PC-3 (cell line): Measurements from ENCODE around the gene ANK3. TPM values are rescaled to one million over a fixed set of nuclear protein-coding genes. Genes with fewer than 3 reads are reported as not detected.

Experiments
- ATAC-seq: fragments of 200-7000 bp; cut with Tn5 transposase; 2 replicates; pipeline ENCODE4 v1.9.1; 2020; ENCODE audit warnings: mild to moderate bottlenecking, moderate library complexity
- BruUV-seq: library from RNA; stranded (reverse); fragments of 400-500 nt; replicated peaks from 2 replicates; lab custom pipeline; 2021; lab: Mats Ljungman, UMichigan
- CTCF ChIA-PET: fragments of 300-600 bp; sonication (Branson Sonifier 250); formaldehyde crosslinking; loops from one replicate; lab custom pipeline; 2022; ENCODE audit warnings: antibody characterized with exemption; lab: Charles Lee
- POLR2A ChIA-PET: fragments of 300-600 bp; sonication (Branson Sonifier 250); formaldehyde crosslinking; loops from one replicate; lab custom pipeline; 2022; ENCODE audit warnings: antibody characterized with exemption; ENCODE audit not compliant: unreplicated experiment; lab: Charles Lee
- DNase-seq: peaks from one replicate; pipeline ENCODE4 v3.0.0-alpha.2; 2015
- H2AFZ ChIP-seq: fragments of 300-600 bp; sonication (generic); 2 replicates; pipeline ENCODE4 v1.6.0; 2016; ENCODE audit warnings: antibody characterized with exemption, low read length
- H3F3A ChIP-seq: fragments of 300-600 bp; sonication (generic); one replicate; pipeline ENCODE4 v1.6.0; 2017; ENCODE audit warnings: antibody characterized with exemption, low read length, control low read depth, mild to moderate bottlenecking; ENCODE audit not compliant: unreplicated experiment
- H3K27ac ChIP-seq: fragments of 300-600 bp; sonication (generic); 2 replicates; pipeline ENCODE4 v1.5.1; 2016; ENCODE audit warnings: mild to moderate bottlenecking, low read length
- H3K27me3 ChIP-seq: fragments of 300-600 bp; sonication (generic); 2 replicates; pipeline ENCODE4 v1.6.1; 2016; ENCODE audit warnings: low read length, mixed read lengths
- H3K36me3 ChIP-seq: fragments of 300-600 bp; sonication (generic); 2 replicates; pipeline ENCODE4 v1.6.1; 2016; ENCODE audit warnings: low read depth, mixed run types, low read length, mixed read lengths
- H3K4me1 ChIP-seq: fragments of 300-600 bp; sonication (generic); 2 replicates; pipeline ENCODE4 v1.5.1; 2016; ENCODE audit warnings: low read length; ENCODE audit not compliant: insufficient read depth
- H3K4me2 ChIP-seq: fragments of 300-600 bp; sonication (generic); 2 replicates; pipeline ENCODE4 v1.6.0; 2016; ENCODE audit warnings: low read length
- H3K4me3 ChIP-seq: fragments of 300-600 bp; sonication (generic); 2 replicates; pipeline ENCODE4 v1.5.1; 2016; ENCODE audit warnings: mild to moderate bottlenecking, low read length, mixed read lengths
- H3K79me2 ChIP-seq: fragments of 300-600 bp; sonication (generic); 2 replicates; pipeline ENCODE4 v1.6.1; 2017; ENCODE audit warnings: low read length, mixed read lengths
- H3K9ac ChIP-seq: fragments of 300-600 bp; sonication (generic); 2 replicates; pipeline ENCODE4 v1.6.0; 2016; ENCODE audit warnings: mild to moderate bottlenecking, low read length
- H3K9me2 ChIP-seq: fragments of 300-600 bp; sonication (generic); replicated peaks from 2 replicates; pipeline ENCODE4 v1.6.1; 2016; ENCODE audit warnings: mixed run types, low read length, mixed read lengths
- H3K9me3 ChIP-seq: fragments of 300-600 bp; sonication (generic); 2 replicates; pipeline ENCODE4 v1.6.1; 2016; ENCODE audit warnings: low read length, mixed read lengths
- H4K20me1 ChIP-seq: fragments of 300-600 bp; sonication (generic); 2 replicates; pipeline ENCODE4 v1.6.1; 2016; ENCODE audit warnings: low read length, mixed read lengths
- EZH2 ChIP-seq: fragments of 300-600 bp; sonication (generic); IDR thresholded peaks from one replicate; pipeline ENCODE4 v1.6.1; 2017; ENCODE audit warnings: antibody characterized with exemption, mild to moderate bottlenecking, low read length; ENCODE audit not compliant: unreplicated experiment
- EZH2phosphoT487 ChIP-seq: fragments of 300-600 bp; sonication (generic); IDR thresholded peaks from 2 replicates; pipeline ENCODE4 v1.6.1; 2018; ENCODE audit warnings: mild to moderate bottlenecking, antibody characterized with exemption, low read length, borderline replicate concordance
- intact Hi-C: fragments of 100-400 bp; cut with micrococcal nuclease; formaldehyde crosslinking; loops from 2 replicates; pipeline ENCODE4 v1.9.0; 2023
- total RNA-seq: library from RNA; depleted of rRNA; stranded (reverse); fragments of >200 nt; gene quantifications from 2 replicates; pipeline ENCODE4 v1.2.3, GENCODE V29; 2014
- TF ChIP-seq, protein P1 (sequence below): fragments of 300-600 bp; sonication (generic); conservative IDR thresholded peaks from 2 replicates; pipeline ENCODE4 v1.5.1; 2017; ENCODE audit warnings: antibody characterized with exemption, low read depth, mild to moderate bottlenecking, low read length

ANK3 gene
- total RNA-seq, 1 experiment from 2014 or later = 29.5 TPM

DNA sequence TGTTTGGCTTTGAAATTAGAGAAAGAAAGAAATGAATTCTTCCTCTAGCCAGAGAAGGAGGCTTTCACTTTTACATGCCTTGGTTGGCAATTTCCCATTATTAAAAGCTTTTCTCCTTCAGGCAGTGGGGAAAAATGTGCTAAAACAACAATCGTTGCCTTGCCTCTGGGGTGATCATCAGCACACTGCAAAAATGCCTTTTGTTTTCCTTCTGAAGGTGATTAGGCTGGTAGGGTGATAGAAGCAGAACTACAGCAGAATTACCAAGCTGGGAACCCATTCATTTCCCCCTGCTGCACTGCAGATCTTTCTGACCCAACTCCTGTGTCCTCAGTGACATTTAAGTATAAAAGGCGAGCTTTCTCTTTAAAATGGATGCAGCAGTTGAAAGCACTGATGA, 22.2 kb downstream of the ANK3 start:
- Histone ChIP-seq H2AFZ (no peak overlapping the region), H3K27me3 (no peaks in the 10 kb centered on the region), H3K36me3 (no peaks in the 10 kb centered on the region), H3K9me2 (no peaks in the 10 kb centered on the region), H4K20me1 (no peaks in the 10 kb centered on the region), H3F3A (no peaks in the 10 kb centered on the region), H3K27ac (no peak overlapping the region), H3K79me2 (no peaks in the 10 kb centered on the region), H3K9ac (no peak overlapping the region), H3K4me1 (no peaks in the 10 kb centered on the region), H3K4me2 (no peak overlapping the region), H3K4me3 (no peak overlapping the region), H3K9me3 (no peaks in the 10 kb centered on the region)
- DNase-seq (no peak), ATAC-seq (no peak)
- no TSS peak for BruUV-seq
- ChIA-PET POLR2A (no interaction called here), CTCF (no interaction called here)
- intact Hi-C loops = no loop called here
- TF ChIP-seq EZH2phosphoT487 (no peak), EZH2 (no peak)
- TF ChIP-seq, protein P1, sequence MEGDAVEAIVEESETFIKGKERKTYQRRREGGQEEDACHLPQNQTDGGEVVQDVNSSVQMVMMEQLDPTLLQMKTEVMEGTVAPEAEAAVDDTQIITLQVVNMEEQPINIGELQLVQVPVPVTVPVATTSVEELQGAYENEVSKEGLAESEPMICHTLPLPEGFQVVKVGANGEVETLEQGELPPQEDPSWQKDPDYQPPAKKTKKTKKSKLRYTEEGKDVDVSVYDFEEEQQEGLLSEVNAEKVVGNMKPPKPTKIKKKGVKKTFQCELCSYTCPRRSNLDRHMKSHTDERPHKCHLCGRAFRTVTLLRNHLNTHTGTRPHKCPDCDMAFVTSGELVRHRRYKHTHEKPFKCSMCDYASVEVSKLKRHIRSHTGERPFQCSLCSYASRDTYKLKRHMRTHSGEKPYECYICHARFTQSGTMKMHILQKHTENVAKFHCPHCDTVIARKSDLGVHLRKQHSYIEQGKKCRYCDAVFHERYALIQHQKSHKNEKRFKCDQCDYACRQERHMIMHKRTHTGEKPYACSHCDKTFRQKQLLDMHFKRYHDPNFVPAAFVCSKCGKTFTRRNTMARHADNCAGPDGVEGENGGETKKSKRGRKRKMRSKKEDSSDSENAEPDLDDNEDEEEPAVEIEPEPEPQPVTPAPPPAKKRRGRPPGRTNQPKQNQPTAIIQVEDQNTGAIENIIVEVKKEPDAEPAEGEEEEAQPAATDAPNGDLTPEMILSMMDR = no peak

DNA sequence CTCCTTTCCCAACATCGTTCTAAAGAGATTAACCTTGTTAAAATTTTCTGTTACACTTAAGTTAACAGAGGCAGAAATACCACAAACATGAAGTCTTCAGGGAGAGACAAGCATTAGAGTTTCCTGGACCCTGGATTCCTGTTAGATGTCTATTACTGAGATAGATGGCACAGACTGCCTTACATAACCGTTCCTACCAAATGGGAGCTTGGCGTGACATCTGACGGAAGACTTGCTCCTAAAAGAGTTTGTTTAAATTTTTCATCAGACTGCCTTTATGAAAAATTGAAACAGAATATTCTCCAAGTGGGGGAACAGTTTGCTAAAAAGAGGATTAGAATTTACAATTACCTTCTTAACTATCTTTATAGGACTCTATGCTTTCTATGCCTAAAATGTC, 22.7 kb downstream of the ANK3 start:
- H2AFZ ChIP-seq = no peak overlapping the region
- no peaks in the 10 kb centered on the region for H3K79me2 ChIP-seq
- no peaks in the 10 kb centered on the region for H3K9me2 ChIP-seq
- intact Hi-C loops = no loop called here
- ChIA-PET CTCF (no interaction called here), POLR2A (no interaction called here)
- no peaks in the 10 kb centered on the region for H3K4me1 ChIP-seq
- H3F3A ChIP-seq = no peaks in the 10 kb centered on the region
- no peaks in the 10 kb centered on the region for H4K20me1 ChIP-seq
- no peak overlapping the region for H3K4me2 ChIP-seq
- H3K27ac ChIP-seq = no peak overlapping the region
- TF ChIP-seq, protein P1 = no peak
- TF ChIP-seq EZH2 = no peak
- no peak for TF ChIP-seq EZH2phosphoT487
- no peak overlapping the region for H3K9ac ChIP-seq
- DNase-seq = no peak
- ATAC-seq = no peak
- BruUV-seq = no TSS peak
- no peaks in the 10 kb centered on the region for H3K9me3 ChIP-seq
- no peak overlapping the region for H3K4me3 ChIP-seq
- H3K27me3 ChIP-seq = no peaks in the 10 kb centered on the region
- H3K36me3 ChIP-seq = no peaks in the 10 kb centered on the region

DNA sequence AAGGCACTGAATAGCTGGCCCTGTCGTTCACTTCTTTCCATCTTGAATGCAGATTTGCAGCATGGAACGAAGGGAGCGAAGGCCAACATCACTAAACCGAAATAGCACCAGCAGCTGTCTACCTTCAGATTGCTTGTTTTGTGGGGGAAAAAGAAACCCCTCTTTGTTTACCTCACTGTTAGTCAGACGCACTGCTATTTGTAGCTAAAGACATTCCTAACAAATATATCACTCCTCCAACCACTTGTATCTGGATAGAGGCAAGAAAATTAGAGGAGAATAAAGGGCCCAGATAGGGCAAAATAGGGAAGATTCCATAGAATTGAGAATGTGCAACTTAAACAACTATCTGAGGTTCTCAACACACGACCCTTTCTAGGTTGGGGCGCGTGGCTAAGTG, 26.5 kb downstream of the ANK3 start:
- Histone ChIP-seq H3K4me1 (no peaks in the 10 kb centered on the region), H3K9ac (no peak overlapping the region), H2AFZ (no peak overlapping the region), H3K4me3 (no peak overlapping the region), H3K9me3 (no peaks in the 10 kb centered on the region), H3K9me2 (no peaks in the 10 kb centered on the region), H3K36me3 (no peaks in the 10 kb centered on the region), H3F3A (no peaks in the 10 kb centered on the region), H3K27ac (no peak overlapping the region), H3K4me2 (no peak overlapping the region), H3K27me3 (no peaks in the 10 kb centered on the region), H3K79me2 (no peaks in the 10 kb centered on the region), H4K20me1 (no peaks in the 10 kb centered on the region)
- intact Hi-C loops = no loop called here
- ATAC-seq (no peak), DNase-seq (no peak)
- CTCF ChIA-PET = no interaction called here
- POLR2A ChIA-PET = no interaction called here
- no peak for TF ChIP-seq EZH2
- TF ChIP-seq EZH2phosphoT487 = no peak
- TF ChIP-seq, protein P1 = no peak
- no TSS peak for BruUV-seq
